AG04450 (cell line): ENCODE results near the gene BLOC1S1. TPM values are rescaled to one million over a fixed set of nuclear protein-coding genes. Genes with fewer than 3 reads are reported as not detected.
A peak's percentile ranks its signal among the peaks of the same experiment; 100 is the strongest.

Source experiments
- CTCF ChIA-PET: fragments of 300-600, 350-600 bp; formaldehyde crosslinking; extraction: SDS; loops from one replicate; lab custom pipeline; 2022; ENCODE audit warnings: antibody characterized with exemption, inconsistent platforms; lab: Charles Lee
- POLR2A ChIA-PET: fragments of 350-600 bp; formaldehyde crosslinking; extraction: SDS; loops from one replicate; lab custom pipeline; 2021; ENCODE audit warnings: antibody characterized with exemption, inconsistent platforms; lab: Yijun Ruan, JAX
- DNase-seq: peaks from one replicate; pipeline ENCODE4 v3.0.0-alpha.2; 2011; ENCODE audit warnings: low read depth, low spot score
- H3K27ac ChIP-seq: one replicate; pipeline ENCODE4 v1.5.1; 2012; ENCODE audit warnings: low read depth, low read length, control low read depth
- H3K27me3 ChIP-seq: one replicate; pipeline ENCODE4 v1.6.0; 2012; ENCODE audit warnings: low read length; ENCODE audit not compliant: control insufficient read depth, insufficient read depth
- H3K4me3 ChIP-seq: 2 replicates; pipeline ENCODE4 v1.5.1; 2011; ENCODE audit warnings: mild to moderate bottlenecking, low read depth, low read length, control low read depth
- H3K9me3 ChIP-seq: 2 replicates; pipeline ENCODE4 v1.5.1; 2012; ENCODE audit warnings: low read length; ENCODE audit not compliant: control insufficient read depth, insufficient read depth
- CTCF ChIP-seq: IDR thresholded peaks from 2 replicates; pipeline ENCODE4 v1.5.1; 2011; ENCODE audit warnings: low read depth, low read length, control low read depth, inconsistent platforms
- polyA plus RNA-seq: library from polyadenylated mRNA; depleted of rRNA; stranded (reverse); fragments of >200 nt; gene quantifications from 2 replicates; pipeline ENCODE4 v1.2.3, GENCODE V29; 2011

BLOC1S1 gene
- polyA plus RNA-seq, 1 experiment: 132 TPM

- peaks cover 7% of the 10 kb centered on the region for H3K27me3 ChIP-seq
- H3K27ac ChIP-seq: no peak within 1 kb of the TSS
- ChIA-PET CTCF (no interaction called here), POLR2A (no interaction called here)
- no peak for DNase-seq
- no peak for TF ChIP-seq CTCF
- H3K9me3 ChIP-seq: no peaks in the 10 kb centered on the region; the same call in 1 of the 2 replicates
- peak within 1 kb of the TSS; percentile 65 for H3K4me3 ChIP-seq
Measured at GRCh38 chr12:55707841-55708694, 7.8 kb upstream of the BLOC1S1 start, which contains the start of gene ITGA7. TSS of gene ITGA7 (minus strand) at chr12:55707904. CDS start at chr12:55707682, 222 bp downstream.

GRCh38 chr12:55708695-55709233, 7.1 kb upstream of the BLOC1S1 start:
- DNase-seq: no peak

GRCh38 chr12:55711786-55712553, 3.9 kb upstream of the BLOC1S1 start:
- Histone ChIP-seq H3K9me3 (no peaks in the 10 kb centered on the region; the same call in 1 of the 2 replicates), H3K4me3 (no peak overlapping the region), H3K27me3 (peaks cover 7% of the 10 kb centered on the region), H3K27ac (no peak overlapping the region)
- ChIA-PET POLR2A (no interaction called here), CTCF (interaction anchor here (1.1 kb wide), 1 partner anchor 55 kb away, joined by 3 read pairs; no protein-coding TSS in a partner anchor)
- DNase-seq: no peak
- TF ChIP-seq CTCF: no peak

More at GRCh38 chr12:55708695-55709233, 7.1 kb upstream of the BLOC1S1 start:
- no peak for TF ChIP-seq CTCF
- no peak overlapping the region for H3K27ac ChIP-seq
- CTCF ChIA-PET: no interaction called here
- no peaks in the 10 kb centered on the region; the same call in 1 of the 2 replicates for H3K9me3 ChIP-seq
- H3K27me3 ChIP-seq: peaks cover 7% of the 10 kb centered on the region
- POLR2A ChIA-PET: no interaction called here
- H3K4me3 ChIP-seq: peak overlapping the region; percentile 65

GRCh38 chr12:55712700-55713415, 3.0 kb upstream of the BLOC1S1 start:
- H3K4me3 ChIP-seq: no peak overlapping the region
- no peaks in the 10 kb centered on the region; the same call in 1 of the 2 replicates for H3K9me3 ChIP-seq
- ChIA-PET POLR2A (no interaction called here), CTCF (interaction anchor here (1.1 kb wide), 1 partner anchor 56 kb away, joined by 3 read pairs; no protein-coding TSS in a partner anchor)
- no peak for TF ChIP-seq CTCF
- peaks cover 4% of the 10 kb centered on the region for H3K27me3 ChIP-seq
- H3K27ac ChIP-seq: no peak overlapping the region
- DNase-seq: no peak
